Middle frontal gyrus (tissue), 1 donor: ENCODE results near the gene ADCY4.

Experiments used
- DNase-seq: peaks from one replicate; pipeline ENCODE4 v3.0.0-alpha.2; 2015; ENCODE audit warnings: low spot score; ENCODE audit errors: extremely low spot score

ADCY4 gene

DNA sequence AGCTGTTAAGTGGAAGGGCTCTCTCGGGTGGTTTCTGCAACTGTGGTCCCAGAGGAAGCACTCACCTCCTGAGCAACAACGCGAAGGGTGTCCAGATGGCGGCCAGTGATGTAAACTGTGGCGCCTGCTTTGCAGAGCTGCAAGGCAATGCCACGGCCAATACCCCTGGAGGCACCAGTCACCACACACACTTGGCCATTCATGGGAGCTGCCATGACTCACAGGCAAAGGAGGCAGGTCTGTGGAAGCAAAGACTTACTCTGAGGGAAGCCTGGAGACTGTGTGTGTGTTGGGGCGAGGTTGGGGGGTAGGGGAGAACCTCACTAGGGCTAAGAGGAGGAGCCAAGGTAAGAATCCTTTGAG is 36.0 kb downstream of the ADCY4 start:
- no peak for DNase-seq

DNA sequence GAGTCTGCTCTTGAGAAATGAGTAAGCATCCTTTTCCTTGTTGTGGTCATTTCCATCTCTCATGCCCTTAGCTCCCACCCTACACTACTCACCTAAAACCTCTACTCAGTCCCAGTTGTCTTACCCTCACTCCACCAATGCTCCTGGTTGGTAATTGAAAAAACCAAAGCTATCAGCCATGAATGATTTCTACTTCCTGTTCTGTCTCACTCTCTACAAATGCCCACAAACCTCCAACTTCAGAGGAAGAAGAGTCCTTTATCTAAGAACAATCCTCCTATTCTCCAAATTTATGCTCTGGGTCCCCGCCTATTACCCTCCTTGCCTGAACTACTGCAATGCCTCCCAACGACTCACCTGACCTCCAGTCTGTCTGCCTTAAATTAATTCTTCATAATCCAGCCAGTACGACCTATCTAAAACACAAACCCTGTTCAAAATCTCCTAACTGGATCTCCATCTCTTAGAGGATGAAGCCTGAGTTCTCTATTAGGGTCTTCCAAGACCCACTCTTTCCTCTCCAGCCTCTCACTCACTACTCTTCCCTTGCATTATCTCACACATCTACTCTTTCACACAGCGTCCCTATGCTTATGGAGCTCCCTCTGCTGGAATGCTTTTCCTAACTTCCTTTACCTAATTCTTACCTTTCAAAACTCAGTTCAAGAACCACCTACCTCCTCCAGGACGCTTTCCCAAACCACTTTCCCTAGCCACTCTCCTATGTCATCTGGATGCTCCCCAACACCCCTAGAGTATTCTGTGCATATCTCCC is 37.5 kb downstream of the ADCY4 start:
- DNase-seq = no peak

DNA sequence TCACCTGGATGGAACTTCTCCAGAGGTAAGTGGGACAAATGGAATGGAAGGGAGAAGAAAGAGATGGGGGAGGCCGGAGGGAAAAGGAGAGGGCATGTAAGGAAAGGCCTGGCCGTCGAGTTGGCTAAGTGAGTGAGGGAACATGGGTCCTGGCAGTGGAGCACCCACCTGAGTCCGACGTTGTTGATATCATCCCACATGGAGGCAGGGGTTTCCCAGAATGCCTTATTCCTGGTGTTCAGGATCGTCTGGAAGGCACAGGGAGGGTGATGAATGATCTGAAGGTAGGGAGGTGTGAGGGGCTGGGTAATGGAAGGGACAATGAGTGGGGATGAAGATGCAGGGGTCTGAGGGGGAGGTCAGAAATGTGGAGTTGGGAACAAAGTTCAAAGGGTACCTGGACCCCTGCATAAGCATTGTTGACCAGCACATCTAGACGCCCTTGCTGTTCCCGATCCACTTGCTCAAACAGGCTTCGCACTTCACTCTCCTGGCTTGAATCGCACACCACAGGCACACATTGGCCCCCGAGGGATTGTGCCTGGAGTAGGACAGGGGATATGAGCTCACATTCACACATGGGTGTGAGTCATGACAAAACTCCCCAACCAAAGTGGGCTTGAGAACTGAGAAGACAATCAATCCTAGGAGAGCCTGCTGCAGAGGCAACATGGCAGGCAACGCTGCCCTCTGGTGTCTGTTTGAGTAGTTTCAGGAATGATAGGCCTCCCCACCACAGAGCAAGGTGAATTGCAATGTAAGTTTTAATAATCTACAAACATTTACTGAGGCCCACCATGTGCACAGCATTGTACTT is 38.3 kb downstream of the ADCY4 start:
- DNase-seq = peak; percentile 43

DNA sequence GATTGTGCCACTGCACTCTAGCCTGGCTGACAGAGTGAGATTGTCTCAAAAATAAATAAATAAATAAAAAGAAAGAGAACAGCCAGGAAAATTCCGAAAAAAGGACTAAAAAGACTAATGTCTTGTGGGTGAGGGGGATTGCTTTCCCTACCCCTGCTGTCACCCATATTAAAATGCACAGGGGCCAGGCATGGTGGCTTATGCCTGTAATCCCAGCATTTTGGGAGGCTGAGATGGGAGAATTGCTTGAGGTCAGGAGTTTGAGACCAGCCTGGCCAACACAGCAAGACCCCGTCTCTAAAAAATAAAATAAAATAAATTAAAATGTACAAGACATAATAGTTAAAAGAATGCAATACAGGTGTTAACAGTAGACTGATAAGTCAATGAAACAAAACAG is 41.3 kb downstream of the ADCY4 start:
- no peak for DNase-seq

- DNase-seq = no peak
These were observed 42.6 kb downstream of the ADCY4 start for GRCh38 chr14:24292118-24292807.

GRCh38 chr14:24291446-24292117 is 43.3 kb downstream of the ADCY4 start:
- no peak for DNase-seq

DNA sequence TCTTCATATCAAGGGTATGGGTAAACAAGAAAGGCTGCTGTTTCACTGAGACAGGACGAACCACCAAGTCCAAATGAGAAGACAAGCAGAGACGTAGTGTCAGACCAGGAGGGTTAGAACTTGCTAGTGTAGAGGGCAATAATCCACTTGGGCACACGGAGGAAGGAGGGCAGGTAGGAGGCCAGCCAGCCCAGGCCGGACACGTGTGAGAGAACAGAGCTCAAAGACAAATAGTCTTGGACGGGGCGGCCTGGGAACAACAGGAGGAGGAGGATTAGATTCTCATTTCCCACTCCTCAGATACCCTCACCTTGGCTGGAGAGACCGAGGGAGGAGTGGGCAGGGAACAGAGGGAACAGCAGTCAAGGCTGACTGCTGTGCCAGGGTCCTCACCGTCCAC is 44.1 kb downstream of the ADCY4 start:
- DNase-seq = no peak

GRCh38 chr14:24289649-24290280 is 45.1 kb downstream of the ADCY4 start:
- no peak for DNase-seq

DNA sequence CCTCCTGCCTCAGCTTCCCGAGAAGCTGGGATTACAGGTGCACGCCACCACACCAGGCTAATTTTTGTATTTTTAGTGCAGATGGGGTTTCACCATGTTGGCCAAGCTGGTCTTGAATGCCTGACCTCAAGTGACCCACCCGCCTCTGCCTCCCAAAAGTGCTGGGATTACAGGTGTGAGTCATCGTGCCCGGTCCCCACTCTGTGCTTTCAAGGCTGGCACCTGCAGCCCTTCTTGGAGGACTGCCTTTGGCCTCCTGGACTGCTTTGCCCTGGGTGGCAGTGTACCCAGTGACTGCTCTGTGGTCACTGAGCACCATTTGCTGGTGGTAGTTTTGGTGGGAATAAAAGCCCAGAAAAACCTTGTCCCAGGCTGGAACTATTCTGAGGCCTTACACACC is 47.9 kb downstream of the ADCY4 start:
- DNase-seq = no peak

- no peak for DNase-seq
These were observed 49.5 kb downstream of the ADCY4 start for GRCh38 chr14:24285351-24285750.

- DNase-seq = no peak
These were observed 50.3 kb downstream of the ADCY4 start for GRCh38 chr14:24284501-24285035.

DNA sequence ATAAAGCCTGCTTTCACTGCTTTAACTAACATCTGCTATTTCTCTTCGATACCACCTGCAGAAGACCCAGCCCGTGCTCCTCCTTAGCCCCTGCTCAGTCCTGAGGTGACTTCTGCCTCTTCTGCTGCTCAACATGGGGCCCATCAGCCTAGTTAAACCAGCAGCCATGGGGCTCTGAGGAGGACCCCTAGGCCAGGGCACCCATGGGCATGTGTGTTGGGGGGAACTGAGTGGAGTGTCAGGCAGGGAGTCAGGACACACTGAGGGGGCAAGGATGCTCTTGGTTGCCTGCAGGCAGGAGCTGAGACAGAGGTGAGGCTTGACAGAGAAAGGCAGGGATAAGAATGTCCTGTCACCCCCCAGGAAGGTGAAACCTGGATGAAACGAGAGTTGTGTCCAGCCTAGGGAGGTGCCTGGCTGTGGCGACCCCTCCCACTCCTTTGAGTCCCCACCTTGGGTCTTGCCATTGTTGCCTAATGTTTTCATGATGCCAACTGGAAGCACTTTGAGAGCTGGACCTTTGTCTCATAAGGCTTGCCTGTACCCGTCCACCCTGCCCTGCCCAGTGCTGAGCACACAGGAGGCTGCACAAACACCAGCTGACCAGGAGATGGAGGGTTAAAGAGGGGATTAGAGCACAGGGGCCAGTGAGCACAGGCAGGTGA is 50.9 kb downstream of the ADCY4 start:
- no peak for DNase-seq

- DNase-seq = no peak
These were observed 52.1 kb downstream of the ADCY4 start for GRCh38 chr14:24282736-24283135.

GRCh38 chr14:24281636-24282035 is 53.2 kb downstream of the ADCY4 start:
- DNase-seq = no peak

GRCh38 chr14:24280797-24281460 is 53.9 kb downstream of the ADCY4 start:
- DNase-seq = no peak

DNA sequence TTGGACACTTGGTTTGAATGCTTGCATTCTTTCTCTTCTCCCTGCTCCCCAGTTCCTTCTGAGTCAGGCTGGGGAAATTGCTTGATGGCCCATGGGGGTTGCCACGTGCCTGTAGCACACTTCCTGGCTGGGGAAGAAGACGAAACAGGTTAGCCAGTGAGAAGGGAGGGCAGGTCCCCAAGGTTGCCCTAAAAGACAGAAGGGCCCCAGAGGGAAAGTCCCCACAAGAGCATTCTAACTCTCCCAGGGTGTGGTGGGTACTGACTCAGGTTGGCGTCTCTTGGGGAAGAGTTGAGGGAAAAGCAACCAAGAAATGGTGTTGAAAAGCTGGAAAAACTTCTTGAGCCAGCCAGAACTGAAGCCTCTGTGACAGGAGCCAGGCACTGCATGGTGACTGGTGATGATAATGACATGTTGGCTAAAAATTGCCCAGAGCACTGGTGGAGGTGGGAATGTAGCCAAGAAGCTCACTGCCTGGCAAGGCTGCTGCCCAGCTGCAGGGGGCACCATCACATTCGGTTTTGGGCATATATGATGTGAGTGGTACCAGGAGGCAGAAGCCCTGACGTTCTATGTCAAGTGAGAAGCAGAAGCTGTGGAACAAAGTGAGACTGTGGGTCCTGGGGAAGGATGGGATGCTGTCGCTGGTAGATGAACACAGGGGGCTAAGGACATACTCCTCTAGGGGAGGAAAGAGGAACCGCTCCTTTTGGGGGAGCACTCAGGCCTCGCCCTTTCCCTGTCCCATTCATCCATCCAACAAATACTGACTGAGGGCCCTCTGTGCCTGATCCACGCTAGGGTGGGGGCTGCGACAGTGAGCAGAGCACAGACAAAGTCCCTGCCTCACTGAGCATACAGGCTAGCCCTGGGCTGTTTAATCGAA is 55.3 kb downstream of the ADCY4 start:
- DNase-seq = no peak

DNA sequence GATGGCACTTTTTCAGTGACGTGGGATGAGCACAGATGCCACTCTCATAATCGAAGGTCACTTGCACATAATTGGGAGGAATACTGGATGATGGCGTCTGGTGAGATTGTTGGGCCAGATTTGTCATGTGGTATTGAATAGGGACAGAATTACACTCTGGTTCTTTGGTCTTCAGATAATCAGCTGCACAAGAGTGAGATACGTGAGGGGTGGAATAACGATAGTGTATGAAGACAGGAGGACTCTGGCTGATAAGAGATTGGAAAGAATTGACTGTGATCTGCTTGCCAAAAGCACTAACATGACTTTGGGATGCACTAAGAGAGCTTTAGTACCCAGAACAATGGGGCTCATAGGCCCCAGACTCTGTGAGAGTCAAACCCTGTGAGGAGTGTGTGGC is 56.4 kb downstream of the ADCY4 start:
- no peak for DNase-seq

- DNase-seq = no peak
These were observed 57.1 kb downstream of the ADCY4 start for GRCh38 chr14:24277606-24278321.
